GM12878 (cell line): ENCODE results near the gene GAPDHS. TPM values are rescaled to one million over a fixed set of nuclear protein-coding genes. Genes with fewer than 3 reads are reported as not detected.

Experiments
- ATAC-seq: fragments of 200-7000 bp; cut with Tn5 transposase; 3 replicates; pipeline ENCODE4 v1.9.1; 2020; ENCODE audit warnings: mild to moderate bottlenecking, moderate library complexity
- BruUV-seq: library from RNA; stranded (reverse); fragments of 400-500 nt; replicated peaks from 2 replicates; lab custom pipeline; 2021; lab: Mats Ljungman, UMichigan
- CTCF ChIA-PET: fragments of 300-600 bp; sonication (Branson Sonifier 250); formaldehyde crosslinking; extraction: SDS; loops from one replicate; lab custom pipeline; 2021; ENCODE audit warnings: inconsistent platforms; lab: Yijun Ruan, JAX
- POLR2A ChIA-PET: fragments of 350-600 bp; formaldehyde crosslinking; extraction: SDS; loops from one replicate; lab custom pipeline; 2021; ENCODE audit warnings: inconsistent platforms; lab: Charles Lee
- RAD21 ChIA-PET: fragments of 300-600 bp; sonication (Branson Sonifier 250); formaldehyde crosslinking; loops from one replicate; lab custom pipeline; 2023; ENCODE audit warnings: antibody characterized with exemption; ENCODE audit not compliant: unreplicated experiment; lab: Charles Lee
- SMC1A ChIA-PET: fragments of 300-600 bp; sonication (Branson Sonifier 250); formaldehyde crosslinking; loops from one replicate; lab custom pipeline; 2023; ENCODE audit not compliant: unreplicated experiment, uncharacterized antibody; lab: Charles Lee
- DNase-seq: peaks from one replicate; pipeline ENCODE4 v3.0.0-alpha.2; 2011; ENCODE audit warnings: low read depth, low spot score
- FAIRE-seq: peaks from 3 replicates; lab custom pipeline; 2011; peaks lifted over from hg19 to GRCh38; lab: Jason Lieb, UNC
- H2AFZ ChIP-seq: 2 replicates; pipeline ENCODE4 v1.6.0; 2011; ENCODE audit warnings: low read depth, low read length, control low read depth; ENCODE audit not compliant: control insufficient read depth
- H3K27ac ChIP-seq: 2 replicates; pipeline ENCODE4 v1.5.1; 2011; ENCODE audit warnings: control low read depth; ENCODE audit not compliant: control insufficient read depth, insufficient read depth
- H3K27me3 ChIP-seq, 2 experiments: replicated peaks in 1 of 2; 2 replicates each; pipeline versions ENCODE4 v1.6.0 to v1.6.1; 2011; ENCODE audit warnings: low read length in 1 of 2; ENCODE audit not compliant: control insufficient read depth in 2 of 2, insufficient read depth in 2 of 2
- H3K36me3 ChIP-seq, 2 experiments: 2 replicates each; pipeline ENCODE4 v1.5.1; 2011; ENCODE audit warnings: low read length in 1 of 2; ENCODE audit not compliant: control insufficient read depth in 2 of 2, insufficient read depth in 2 of 2
- H3K4me1 ChIP-seq: 2 replicates; pipeline ENCODE4 v1.6.1; 2011; ENCODE audit warnings: mild to moderate bottlenecking, low read length, moderate library complexity, mixed read lengths; ENCODE audit not compliant: control insufficient read depth, insufficient read depth
- H3K4me2 ChIP-seq: 2 replicates; pipeline ENCODE4 v1.6.0; 2011; ENCODE audit warnings: control low read depth; ENCODE audit not compliant: control insufficient read depth, insufficient read depth
- H3K4me3 ChIP-seq: fragments of 200-600 bp; sonication (generic); 2 replicates; pipeline ENCODE4 v1.5.1; 2016
- H3K79me2 ChIP-seq: 2 replicates; pipeline ENCODE4 v1.6.0; 2011; ENCODE audit warnings: low read length; ENCODE audit not compliant: control insufficient read depth, insufficient read depth
- H3K9ac ChIP-seq: 2 replicates; pipeline ENCODE4 v1.8.0; 2011; ENCODE audit warnings: low read length, control low read depth, mixed read lengths; ENCODE audit not compliant: control insufficient read depth, insufficient read depth
- H3K9me3 ChIP-seq: replicated peaks from 3 replicates; pipeline ENCODE4 v1.5.1; 2011; ENCODE audit warnings: mild to moderate bottlenecking, low read length; ENCODE audit not compliant: control insufficient read depth, insufficient read depth
- H4K20me1 ChIP-seq: 2 replicates; pipeline ENCODE4 v1.6.0; 2011; ENCODE audit not compliant: control insufficient read depth, insufficient read depth
- STAT1 ChIP-seq: fragments of 450-650 bp; conservative IDR thresholded peaks from 2 replicates; pipeline ENCODE4 v1.6.1; 2014; ENCODE audit warnings: antibody characterized with exemption, mild to moderate bottlenecking
- SUZ12 ChIP-seq: fragments of 200-600 bp; sonication (generic); IDR thresholded peaks from one replicate; pipeline ENCODE4 v1.6.1; 2018; ENCODE audit warnings: antibody characterized with exemption, mild to moderate bottlenecking; ENCODE audit not compliant: unreplicated experiment
- USF1 ChIP-seq: IDR thresholded peaks from 2 replicates; pipeline ENCODE4 v1.6.1; 2011; ENCODE audit warnings: borderline replicate concordance, low read depth, mild to moderate bottlenecking, moderate library complexity, mixed read lengths, low read length; ENCODE audit not compliant: insufficient read depth; ENCODE audit errors: extremely low read length
- USF2 ChIP-seq: IDR thresholded peaks from 2 replicates; pipeline ENCODE4 v1.6.1; 2011; ENCODE audit warnings: low read depth, low read length, improper control_type of control experiment, borderline replicate concordance
- ZBTB40 ChIP-seq: fragments of 450-650 bp; IDR thresholded peaks from 2 replicates; pipeline ENCODE4 v1.6.1; 2016; ENCODE audit warnings: mild to moderate bottlenecking, moderate library complexity, borderline replicate concordance
- WGBS: methylation state at CpG from one replicate; pipeline ENCODE4 v1.1.6; 2016; ENCODE audit warnings: low lambda C conversion rate; ENCODE audit not compliant: insufficient replicate concordance, insufficient coverage; ENCODE audit errors: missing lambda C conversion rate; 5-methylcytosine and 5-hydroxymethylcytosine counted together
- in situ Hi-C: fragments of 300-500 bp; cut with MboI; formaldehyde crosslinking; loops from 9 replicates; pipeline ENCODE4 v1.14.3; 2018; ENCODE audit warnings: mixed read lengths
- intact Hi-C: fragments of 100-400 bp; cut with micrococcal nuclease; formaldehyde crosslinking; loops from one replicate; pipeline ENCODE4 v1.14.2; 2022; ENCODE audit not compliant: unreplicated experiment
- polyA plus RNA-seq, 11 experiments: library from polyadenylated mRNA; depleted of rRNA in 4 of 11; unstranded in 6 of 11; stranded (reverse) in 5 of 11; fragments of >200 nt; fragmentation: Nextera tagmentation in 4 of 11; fragmentation: Illumina TruSeq in 1 of 11; extraction: Ambion mirVana in 4 of 11; extraction: Trizol in 1 of 11; gene quantifications; 1 replicate in 1 of 11; 2 replicates in 10 of 11; pipeline versions ENCODE4 v1.2.1 to v1.2.3, GENCODE V29; 2011 to 2016; ENCODE audit warnings: inconsistent platforms in 2 of 11, missing spikeins in 2 of 11, low read depth in 1 of 11
- total RNA-seq, 4 experiments: library from RNA; depleted of rRNA in 3 of 4; stranded (reverse); fragments of >200 nt in 3 of 4; fragmentation: Illumina TruSeq in 1 of 4; extraction: Trizol in 1 of 4; gene quantifications; 2 replicates each; pipeline versions ENCODE4 v1.2.1 to v1.2.3, GENCODE V29; 2013 to 2021

GAPDHS gene
- total and polyA plus RNA-seq, 10 of the 15 experiments (the other 5 are each of a cell fraction or from before 2014, with no cell fraction given) = 0.08 TPM; not detected in 9

- no peak for TF ChIP-seq ZBTB40
- no peak for TF ChIP-seq USF1
- no peak for TF ChIP-seq SUZ12
- TF ChIP-seq, all 136 proteins: peak for 0
Measured at GRCh38 chr19:35510626-35510964, 22.7 kb upstream of the GAPDHS start (continued).

- in situ Hi-C loops = no loop called here
- H3K36me3 ChIP-seq = no peaks in the 10 kb centered on the region
- no peak overlapping the region for H2AFZ ChIP-seq
- no TSS peak for BruUV-seq
- no peak overlapping the region for H3K4me3 ChIP-seq
- H3K9ac ChIP-seq = no peak overlapping the region
- ATAC-seq = no peak
- FAIRE-seq = no peak
- no peaks in the 10 kb centered on the region; a peak in 1 of 4 replicates for H3K27me3 ChIP-seq
- H3K27ac ChIP-seq = no peak overlapping the region
- H3K4me1 ChIP-seq = peaks cover 8% of the 10 kb centered on the region
- no peak for TF ChIP-seq USF2
- TF ChIP-seq STAT1 = no peak
- TF ChIP-seq, all 136 proteins: peak for 0
- ChIA-PET CTCF (interaction anchor here (1.2 to 6.3 kb wide), 11 partner anchors 16 to 235 kb away, joined by 4 to 87 read pairs (median 9); partner anchors contain the start of gene COX6B1), POLR2A (interaction anchor here (1.5 to 1.6 kb wide), 2 partner anchors 80 to 101 kb away, joined by 5 to 6 read pairs; partner anchors contain the start of gene HAUS5), RAD21 (interaction anchor here (0.9 to 4.8 kb wide), 5 partner anchors 33 to 137 kb away, joined by 3 to 24 read pairs (median 4); partner anchors contain the start of gene COX6B1), SMC1A (interaction anchor here (1.4 to 5.7 kb wide), 5 partner anchors 16 to 158 kb away, joined by 3 to 35 read pairs (median 12); partner anchors contain the start of gene HAUS5)
- Histone ChIP-seq H3K4me2 (no peak overlapping the region), H4K20me1 (no peaks in the 10 kb centered on the region), H3K9me3 (no peaks in the 10 kb centered on the region), H3K79me2 (no peaks in the 10 kb centered on the region)
- intact Hi-C loops = loop anchor here (2.0 kb wide), 1 partner anchor 33 kb away; the partner anchor contains the start of gene TMEM147
- WGBS = 63% methylated on average over 6 of the region's 7 CpGs
- DNase-seq = no peak
Measured at GRCh38 chr19:35511337-35511736, 21.9 kb upstream of the GAPDHS start.
